ENCODE results near the gene TMEM238.
"Not testable (repeated sequence)": the region's sequence is repeated elsewhere in the genome, so short reads cannot be mapped to it uniquely, and the experiment has no call there.

TMEM238 gene

DNA sequence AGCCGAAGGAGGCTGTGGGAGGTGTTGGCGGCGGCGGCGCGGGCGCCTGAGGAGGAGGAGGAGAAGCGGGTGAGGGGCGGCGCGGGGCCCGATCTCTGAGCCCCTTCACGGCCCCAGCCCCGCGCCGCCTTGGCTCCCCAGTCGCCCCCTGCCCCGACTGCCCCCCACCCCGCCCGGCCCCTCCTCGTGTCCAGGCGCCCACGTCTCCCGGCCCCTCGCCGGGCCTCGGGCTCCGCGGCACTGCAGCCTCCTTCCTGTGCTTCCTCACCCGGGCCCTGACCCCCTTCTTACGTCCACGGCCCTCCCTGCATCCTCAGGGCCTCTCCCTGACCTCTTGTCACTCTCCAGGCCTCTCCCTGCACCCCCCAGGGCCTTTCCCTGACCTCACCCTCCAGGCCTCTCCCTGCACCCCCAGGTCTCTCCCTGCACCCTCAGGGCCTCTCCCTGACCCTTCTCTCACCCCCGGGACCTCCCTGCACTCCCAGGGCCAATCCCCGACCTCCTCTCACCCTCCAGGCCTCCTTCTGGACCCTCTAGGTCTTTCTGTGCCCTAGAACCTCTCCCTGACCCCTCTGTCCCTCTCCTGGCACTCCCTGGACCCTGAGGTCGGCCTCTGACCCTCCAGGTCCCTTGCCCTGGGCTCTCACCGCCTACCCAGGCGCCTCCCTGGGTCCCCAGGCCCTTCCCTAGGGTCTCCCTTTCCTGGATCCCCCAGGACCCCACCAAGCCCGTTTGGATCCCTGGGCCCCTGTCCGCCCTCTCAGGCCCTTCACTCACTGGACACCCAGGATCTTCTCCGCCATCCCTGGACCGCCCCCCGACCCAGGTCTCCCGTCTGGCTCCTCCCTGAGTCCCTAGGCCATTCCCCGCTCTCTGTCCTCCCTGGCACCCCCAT, 44.0 kb downstream of the TMEM238 start:
- no peak for DNase-seq (ENCODE audit: low read depth, low spot score)

GRCh38 chr19:55339105-55339888, 44.8 kb downstream of the TMEM238 start, which contains the start of gene KMT5C:
KMT5C (plus strand) TSS chr19:55339876; CDS start chr19:55341937, 2,061 bp downstream.
- DNase-seq (ENCODE audit: low read depth, low spot score), result peak; percentile 100

- DNase-seq (ENCODE audit: low read depth, low spot score), result no peak
Measured at GRCh38 chr19:55336101-55336500, 48.0 kb downstream of the TMEM238 start.

DNA sequence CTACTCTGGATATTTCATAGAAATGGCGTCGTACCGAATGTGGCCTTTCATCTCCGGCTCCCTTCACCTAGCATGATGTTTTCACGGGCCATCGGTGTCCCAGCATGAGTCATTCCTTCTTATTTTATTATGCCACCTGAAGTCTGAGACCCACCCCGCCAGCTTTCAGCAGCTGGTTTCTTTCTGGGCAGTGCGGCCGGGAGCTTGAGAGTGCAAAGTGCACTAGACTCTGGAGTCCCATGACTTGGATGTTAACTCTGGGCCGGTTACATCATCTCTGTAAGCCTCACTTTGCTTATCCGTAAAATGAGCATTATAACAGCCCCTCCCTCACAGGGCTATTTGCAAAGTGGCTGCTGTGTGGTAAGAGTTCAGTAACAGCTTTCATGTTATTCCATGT, 50.2 kb downstream of the TMEM238 start:
- DNase-seq (ENCODE audit: low read depth, low spot score), result no peak

- DNase-seq (ENCODE audit: low read depth, low spot score), result not testable (repeated sequence)
Measured at GRCh38 chr19:55329791-55330190, 54.3 kb downstream of the TMEM238 start.
